Sciatic nerve (tissue), 1 donor: ENCODE results near the gene ZNF880. TPM values are rescaled to one million over a fixed set of nuclear protein-coding genes. Genes with fewer than 3 reads are reported as not detected.

Source experiments
- total RNA-seq: library from RNA; stranded (reverse); fragmentation: NEBNext Ultra II Directional; extraction: Animal tissue kit (Norgen Biotek cat#: 25700); gene quantifications from one replicate; pipeline ENCODE4 v1.2.1, GENCODE V29; 2021
- donor health status: DM: no; HTN: no; CAD: no.

Gene ZNF880
- total RNA-seq, 1 donor from 2014 or later = 25.9 TPM

Other genes starting within 250 kb of the ZNF880 start
- 12.8 TPM for gene ZNF616, start 230.0 kb upstream of the ZNF880 start, total RNA-seq
- gene ZNF836, start 198.3 kb upstream of the ZNF880 start, total RNA-seq = 19.7 TPM
- 139 TPM for gene PPP2R1A, start 179.9 kb upstream of the ZNF880 start, total RNA-seq
- 21.0 TPM for gene ZNF766, start 100.3 kb upstream of the ZNF880 start, total RNA-seq
- 13.7 TPM for gene ZNF480, start 72.8 kb upstream of the ZNF880 start, total RNA-seq
- gene ZNF610, start 33.7 kb upstream of the ZNF880 start, total RNA-seq = 5.5 TPM
- 42.8 TPM for gene ZNF528, start 27.9 kb downstream of the ZNF880 start, total RNA-seq
- 2.3 TPM for gene ZNF534, start 59.2 kb downstream of the ZNF880 start, total RNA-seq
- gene ZNF578, start 83.6 kb downstream of the ZNF880 start, total RNA-seq = 4.9 TPM
- gene ZNF808, start 157.7 kb downstream of the ZNF880 start, total RNA-seq = 38.1 TPM
- 22.4 TPM for gene ZNF701, start 200.4 kb downstream of the ZNF880 start, total RNA-seq